Measurements from ENCODE around the gene CNOT4. TPM values are rescaled to one million over a fixed set of nuclear protein-coding genes. Genes with fewer than 3 reads are reported as not detected.

The CNOT4 gene
- total and polyA plus RNA-seq, 4 donors, result 5.6 to 61.4 (median 11.7) TPM

GRCh38 chr7:135512135-135512887, 2.4 kb upstream of the CNOT4 start:
- H3K27ac ChIP-seq (ENCODE audit: low read depth in 1 of 2, low read length in 1 of 2), result no peak overlapping the region
- TF ChIP-seq CTCF (IDR thresholded peaks at IDR 0.05; ENCODE audit: control extremely low read depth, extremely low read depth), result peak; percentile 41
- peaks cover 0 to 19% (median 3%) of the 10 kb centered on the region in 5 donors for H3K4me1 ChIP-seq (ENCODE audit: control insufficient read depth in 5 of 5, insufficient read depth in 5 of 5, low read length in 5 of 5)
- ATAC-seq (ENCODE audit: insufficient read depth, low FRiP score), result no peak
- H3K4me3 ChIP-seq, result no peak overlapping the region
- no peaks in the 10 kb centered on the region for H3K27me3 ChIP-seq (ENCODE audit: control insufficient read depth in 3 of 3, insufficient read depth in 3 of 3, low read length in 2 of 3)
- WGBS, 2 donors, result 97 to 98% methylated on average over 2 of the region's 2 CpGs
- DNase-seq, result peak in 2 of 3 donors; percentile 56 to 70
- H3K36me3 ChIP-seq (ENCODE audit: control insufficient read depth in 4 of 4, insufficient read depth in 4 of 4, low read length in 4 of 4), result no peaks in the 10 kb centered on the region
- H3K9me3 ChIP-seq (ENCODE audit: control insufficient read depth in 4 of 4, insufficient read depth in 3 of 4, low read length in 3 of 4), result no peaks in the 10 kb centered on the region
- H3K9ac ChIP-seq (ENCODE audit: insufficient read depth in 1 of 2, low read length in 2 of 2), result no peak overlapping the region

- TF ChIP-seq CTCF (IDR thresholded peaks at IDR 0.05; ENCODE audit: control extremely low read depth, extremely low read depth), result no peak
- Histone ChIP-seq H3K27ac (ENCODE audit: low read depth in 1 of 2, low read length in 1 of 2) (peak overlapping the region in 1 of 2 donors; percentile 63), H3K4me1 (ENCODE audit: control insufficient read depth in 5 of 5, insufficient read depth in 5 of 5, low read length in 5 of 5) (peaks cover 0 to 22% (median 3%) of the 10 kb centered on the region in 5 donors), H3K36me3 (ENCODE audit: control insufficient read depth in 4 of 4, insufficient read depth in 4 of 4, low read length in 4 of 4) (no peaks in the 10 kb centered on the region), H3K27me3 (ENCODE audit: control insufficient read depth in 3 of 3, insufficient read depth in 3 of 3, low read length in 2 of 3) (no peaks in the 10 kb centered on the region), H3K9ac (ENCODE audit: insufficient read depth in 1 of 2, low read length in 2 of 2) (peak overlapping the region in 1 of 2 donors; percentile 2), H3K9me3 (ENCODE audit: control insufficient read depth in 4 of 4, insufficient read depth in 3 of 4, low read length in 3 of 4) (no peaks in the 10 kb centered on the region), H3K4me3 (peak overlapping the region; percentile 85)
- WGBS, 2 donors, result 2% methylated on average over 17 of the region's 17 CpGs
- ATAC-seq (ENCODE audit: insufficient read depth, low FRiP score) (no peak), DNase-seq (peak; percentile 17 to 57 (median 53))
Measured at GRCh38 chr7:135510592-135511183, 786 bp upstream of the CNOT4 start.

GRCh38 chr7:135509589-135509838, 388 bp downstream of the CNOT4 start:
- H3K9me3 ChIP-seq (ENCODE audit: control insufficient read depth in 4 of 4, insufficient read depth in 3 of 4, low read length in 3 of 4), result no peaks in the 10 kb centered on the region
- no peaks in the 10 kb centered on the region for H3K27me3 ChIP-seq (ENCODE audit: control insufficient read depth in 3 of 3, insufficient read depth in 3 of 3, low read length in 2 of 3)
- peaks cover 0 to 22% (median 3%) of the 10 kb centered on the region in 5 donors for H3K4me1 ChIP-seq (ENCODE audit: control insufficient read depth in 5 of 5, insufficient read depth in 5 of 5, low read length in 5 of 5)
- H3K9ac ChIP-seq (ENCODE audit: insufficient read depth in 1 of 2, low read length in 2 of 2), result peak overlapping the region; percentile 86 to 97
- ATAC-seq (ENCODE audit: insufficient read depth, low FRiP score) (no peak), DNase-seq (peak in 1 of 3 donors; percentile 67)
- TF ChIP-seq CTCF (IDR thresholded peaks at IDR 0.05; ENCODE audit: control extremely low read depth, extremely low read depth), result no peak
- peak overlapping the region; percentile 74 for H3K4me3 ChIP-seq
- peak overlapping the region; percentile 85 to 91 for H3K27ac ChIP-seq (ENCODE audit: low read depth in 1 of 2, low read length in 1 of 2)
- WGBS, 2 donors, result 0 to 1% methylated on average over 13 to 14 of the region's 14 CpGs
- H3K36me3 ChIP-seq (ENCODE audit: control insufficient read depth in 4 of 4, insufficient read depth in 4 of 4, low read length in 4 of 4), result no peaks in the 10 kb centered on the region
